Sigmoid colon (tissue), 4 donors: ENCODE measurements around the gene NDST4.

Source experiments
- EP300 ChIP-seq, 4 donors: sonication (generic); formaldehyde crosslinking; IDR thresholded peaks; one replicate each; pipeline ENCODE4 v1.6.1; 2017; ENCODE audit warnings: antibody characterized with exemption in 4 of 4
- POLR2A ChIP-seq, 2 donors: fragments of 450-650 bp; IDR thresholded peaks; one replicate each; pipeline ENCODE4 v1.6.1; 2016; ENCODE audit warnings: antibody characterized with exemption in 2 of 2, mild to moderate bottlenecking in 2 of 2, moderate library complexity in 2 of 2
- POLR2AphosphoS5 ChIP-seq, 4 donors: sonication (generic); formaldehyde crosslinking; IDR thresholded peaks; one replicate each; pipeline ENCODE4 v1.6.1; 2017; ENCODE audit warnings: antibody characterized with exemption in 4 of 4
- TF ChIP-seq, protein P1 (sequence below), 4 experiments: fragments of 450-650 bp in 3 of 4; fragments of 200-600 bp in 1 of 4; IDR thresholded peaks; one replicate each; pipeline ENCODE4 v1.5.1; 2016 to 2019; ENCODE audit warnings: antibody characterized with exemption in 4 of 4, mild to moderate bottlenecking in 3 of 4, moderate library complexity in 2 of 4

DNA sequence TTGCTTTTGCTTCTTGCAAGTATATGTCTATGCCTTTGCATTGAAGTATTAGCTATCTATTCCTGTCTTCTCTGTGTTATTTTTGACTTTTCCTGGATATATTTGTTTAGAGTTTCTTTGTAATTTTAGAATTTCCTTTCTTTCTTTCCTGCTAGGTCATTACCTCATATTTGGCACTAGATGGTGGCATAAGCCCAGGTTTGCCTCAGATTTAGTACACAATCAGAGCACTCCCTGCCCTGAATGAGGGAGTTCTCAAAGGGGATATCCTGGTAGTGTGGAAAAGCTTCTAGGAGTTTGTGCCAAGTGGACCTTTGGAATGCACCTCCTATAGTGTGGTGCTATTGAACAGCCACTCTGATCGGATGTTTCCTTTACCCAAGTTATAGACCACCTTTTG lies 333.2 kb downstream of the NDST4 start:
- TF ChIP-seq, protein P1, sequence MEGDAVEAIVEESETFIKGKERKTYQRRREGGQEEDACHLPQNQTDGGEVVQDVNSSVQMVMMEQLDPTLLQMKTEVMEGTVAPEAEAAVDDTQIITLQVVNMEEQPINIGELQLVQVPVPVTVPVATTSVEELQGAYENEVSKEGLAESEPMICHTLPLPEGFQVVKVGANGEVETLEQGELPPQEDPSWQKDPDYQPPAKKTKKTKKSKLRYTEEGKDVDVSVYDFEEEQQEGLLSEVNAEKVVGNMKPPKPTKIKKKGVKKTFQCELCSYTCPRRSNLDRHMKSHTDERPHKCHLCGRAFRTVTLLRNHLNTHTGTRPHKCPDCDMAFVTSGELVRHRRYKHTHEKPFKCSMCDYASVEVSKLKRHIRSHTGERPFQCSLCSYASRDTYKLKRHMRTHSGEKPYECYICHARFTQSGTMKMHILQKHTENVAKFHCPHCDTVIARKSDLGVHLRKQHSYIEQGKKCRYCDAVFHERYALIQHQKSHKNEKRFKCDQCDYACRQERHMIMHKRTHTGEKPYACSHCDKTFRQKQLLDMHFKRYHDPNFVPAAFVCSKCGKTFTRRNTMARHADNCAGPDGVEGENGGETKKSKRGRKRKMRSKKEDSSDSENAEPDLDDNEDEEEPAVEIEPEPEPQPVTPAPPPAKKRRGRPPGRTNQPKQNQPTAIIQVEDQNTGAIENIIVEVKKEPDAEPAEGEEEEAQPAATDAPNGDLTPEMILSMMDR (IDR thresholded peaks at IDR 0.05): peak in 1 of 4 experiments; percentile 13
- TF ChIP-seq EP300 (IDR thresholded peaks at IDR 0.05): no peak
- TF ChIP-seq POLR2A (IDR thresholded peaks at IDR 0.05): no peak
- TF ChIP-seq POLR2AphosphoS5 (IDR thresholded peaks at IDR 0.05): no peak
